H7 (cell line): ENCODE measurements around the gene RAF1. TPM values are rescaled to one million over a fixed set of nuclear protein-coding genes. Genes with fewer than 3 reads are reported as not detected.
"Not testable (repeated sequence)": the region's sequence is repeated elsewhere in the genome, so short reads cannot be mapped to it uniquely, and the experiment has no call there.

Experiments
- DNase-seq: peaks from one replicate; pipeline ENCODE4 v3.0.0; 2012
- H3K27me3 ChIP-seq: 2 replicates; pipeline ENCODE4 v1.6.0; 2011; ENCODE audit warnings: mild to moderate bottlenecking, low read length; ENCODE audit not compliant: control insufficient read depth, insufficient read depth
- H3K36me3 ChIP-seq: replicated peaks from 2 replicates; pipeline ENCODE4 v1.5.1; 2011; ENCODE audit warnings: low read length; ENCODE audit not compliant: control insufficient read depth, insufficient read depth
- H3K4me3 ChIP-seq: 2 replicates; pipeline ENCODE4 v1.5.1; 2011; ENCODE audit warnings: low read depth, mild to moderate bottlenecking, control low read depth, low read length, moderate library complexity; ENCODE audit not compliant: insufficient read depth
- total RNA-seq: library from RNA; depleted of rRNA; stranded (reverse); fragments of >200 nt; shearing (Covaris generic); gene quantifications from 2 replicates; pipeline ENCODE4 v1.2.3, GENCODE V29; 2014; rRNA removed

Gene RAF1
- total RNA-seq, 1 experiment from 2014 or later: 158 TPM

DNA sequence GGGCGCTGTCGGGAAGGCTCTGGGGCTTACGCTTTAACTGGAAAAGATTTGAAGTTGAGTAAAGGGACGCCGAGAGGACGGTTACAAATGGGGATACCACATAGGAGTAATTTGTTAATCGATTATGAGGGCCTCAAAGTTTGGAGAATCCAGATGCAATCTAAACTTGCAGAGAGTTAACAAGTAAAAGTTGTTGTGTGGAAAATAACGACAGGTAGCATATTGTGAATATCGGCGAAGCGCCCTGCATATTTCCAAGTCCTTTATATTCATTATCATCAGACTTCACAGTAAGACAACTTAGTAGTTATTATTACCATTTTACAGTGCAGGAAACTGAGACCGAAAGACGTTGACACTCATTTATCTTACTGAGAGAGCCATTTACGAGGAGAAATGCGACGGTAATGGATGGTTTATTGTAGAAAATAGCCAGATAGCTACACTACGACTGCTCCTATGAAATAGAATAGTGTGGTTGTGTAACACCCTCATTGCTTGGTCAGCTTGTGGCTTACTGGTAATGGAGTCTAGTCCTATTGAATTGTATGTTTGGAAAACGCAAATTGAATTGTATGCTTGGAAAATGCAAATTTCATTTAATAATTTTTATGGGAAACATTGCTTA is 106.3 kb downstream of the RAF1 start:
- H3K4me3 ChIP-seq: peak overlapping the region; percentile 93
- no peaks in the 10 kb centered on the region for H3K36me3 ChIP-seq
- DNase-seq: no peak
- H3K27me3 ChIP-seq: peaks cover 4% of the 10 kb centered on the region; the same call in 1 of the 2 replicates

DNA sequence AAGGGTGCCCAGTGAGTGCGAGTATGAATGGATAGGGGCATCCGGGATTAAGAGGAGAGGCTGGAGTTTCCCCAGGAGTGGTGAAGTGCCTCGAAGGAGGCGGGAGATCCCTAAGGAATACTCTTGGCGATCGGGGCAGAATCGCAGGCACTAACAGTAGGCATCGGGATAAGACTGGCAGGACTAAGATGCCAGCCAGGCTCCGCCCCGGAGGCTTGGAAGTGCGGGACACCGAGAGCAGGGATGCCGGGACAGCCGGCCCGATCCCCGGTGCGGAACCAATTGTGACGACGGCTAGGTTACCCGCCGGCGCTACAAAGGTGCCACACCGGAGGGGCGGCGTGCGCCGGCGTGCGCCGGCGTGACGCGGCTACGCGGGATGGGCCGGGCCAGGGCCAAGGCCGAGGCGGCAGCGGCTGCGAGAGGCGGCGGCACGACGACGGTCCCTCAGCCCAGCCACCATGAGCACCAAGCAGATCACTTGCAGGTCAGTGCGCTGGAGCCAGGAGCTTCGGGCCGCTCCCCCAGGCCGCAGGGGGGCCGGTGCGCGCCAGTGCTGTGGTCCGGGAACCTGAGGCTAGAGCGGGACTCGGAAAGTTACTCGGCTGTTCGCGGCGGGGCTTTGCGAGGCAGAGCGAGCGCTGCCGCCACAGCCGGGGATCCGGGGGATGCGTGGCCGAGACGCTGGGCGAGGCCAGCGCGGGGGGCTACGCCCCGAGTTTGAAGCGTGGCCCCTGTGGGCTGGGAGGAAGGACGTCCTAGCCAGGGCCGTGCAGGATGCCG is 107.0 kb downstream of the RAF1 start, which contains the start of gene MKRN2:
Gene MKRN2 (plus strand): TSS at position 398 of the 783 bp plus-strand sequence. CDS start 64 bp downstream, at position 462.
- Histone ChIP-seq H3K4me3 (peak within 1 kb of the TSS; percentile 93), H3K27me3 (peaks cover 4% of the 10 kb centered on the region; the same call in 1 of the 2 replicates), H3K36me3 (no peaks in the 10 kb centered on the region)
- peak; percentile 94 for DNase-seq

DNA sequence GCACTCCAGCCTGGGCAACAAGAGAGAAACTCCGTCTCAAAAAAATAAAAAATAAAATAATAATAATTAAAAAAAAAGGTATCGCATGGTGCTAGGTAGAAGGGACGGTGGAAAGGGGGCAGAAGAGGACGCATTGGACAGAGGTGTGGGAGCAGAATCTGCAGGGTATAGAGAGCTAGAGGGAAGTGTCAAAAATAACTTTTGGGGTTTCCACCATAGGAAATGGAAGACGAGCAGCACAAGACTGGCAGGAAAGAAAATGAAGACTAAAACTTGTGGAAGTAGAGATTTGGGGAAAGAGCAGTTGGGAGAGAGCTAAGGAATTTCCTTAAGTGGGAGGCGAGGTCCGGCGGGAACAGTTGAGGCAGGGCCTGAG is 107.6 kb downstream of the RAF1 start:
- DNase-seq: no peak
- peak overlapping the region; percentile 93 for H3K4me3 ChIP-seq
- H3K27me3 ChIP-seq: peaks cover 4% of the 10 kb centered on the region; the same call in 1 of the 2 replicates
- H3K36me3 ChIP-seq: no peaks in the 10 kb centered on the region

DNA sequence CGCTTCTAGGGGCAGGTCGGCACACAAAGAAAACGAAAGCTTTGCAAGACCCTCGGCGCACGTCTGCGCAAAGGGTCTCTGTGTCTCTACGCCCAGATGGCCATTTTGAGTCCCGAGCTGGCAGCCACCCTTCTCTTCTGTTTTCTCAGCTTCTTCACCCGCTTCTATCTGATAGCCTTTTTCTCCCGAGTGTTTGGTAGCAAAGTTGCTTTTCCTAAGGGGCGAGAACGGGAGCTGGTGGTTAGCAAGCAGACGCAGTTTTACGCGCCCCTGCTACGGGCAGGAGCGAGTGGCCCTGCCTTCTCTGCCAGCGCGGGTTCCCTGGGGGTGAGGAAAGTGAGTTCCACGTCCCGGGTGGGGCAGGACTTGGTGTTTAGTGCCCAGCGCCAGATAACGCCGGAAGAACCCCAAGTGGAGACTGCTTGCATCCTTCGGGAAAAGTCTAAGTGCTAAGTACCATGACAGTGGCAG is 110.0 kb downstream of the RAF1 start:
- Histone ChIP-seq H3K4me3 (peak overlapping the region; percentile 39), H3K36me3 (no peaks in the 10 kb centered on the region), H3K27me3 (peaks cover 4% of the 10 kb centered on the region; the same call in 1 of the 2 replicates)
- DNase-seq: peak; percentile 49

DNA sequence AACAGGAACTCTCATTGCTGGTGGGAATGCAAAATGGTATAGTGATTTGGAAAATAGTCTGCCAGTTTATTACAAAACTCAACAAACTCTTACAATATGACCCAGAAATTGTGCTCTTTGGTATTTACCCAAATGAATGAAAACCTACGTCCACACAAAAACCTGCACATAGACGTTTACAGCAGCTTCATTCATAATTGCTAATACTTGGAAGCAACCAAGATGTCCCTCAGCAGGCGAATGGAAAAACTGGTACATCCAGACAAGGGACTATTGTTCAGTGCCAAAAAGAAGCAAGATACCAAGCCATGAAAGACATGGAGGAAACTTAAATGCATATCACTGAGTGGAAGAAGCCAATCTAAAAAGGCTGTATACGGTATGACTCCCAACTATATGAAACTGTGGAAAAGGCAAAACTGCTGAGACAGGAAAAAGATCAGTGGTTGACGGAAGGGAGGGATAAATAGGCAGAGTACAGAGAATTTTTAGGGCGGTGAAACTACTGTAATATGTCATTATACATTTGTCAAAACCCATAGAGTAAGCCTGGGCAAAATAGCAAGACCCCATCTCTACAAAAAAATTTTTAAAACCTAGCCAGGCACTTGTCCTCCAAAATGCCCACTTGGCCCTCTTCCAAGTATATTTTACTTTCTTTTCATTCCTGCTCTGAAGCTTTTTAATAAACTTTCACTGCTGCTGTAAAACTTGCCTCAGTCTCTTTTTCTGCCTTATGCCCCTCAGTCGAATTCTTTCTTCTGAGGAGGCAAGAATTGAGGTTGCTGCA is 113.8 kb downstream of the RAF1 start:
- H3K36me3 ChIP-seq: no peaks in the 10 kb centered on the region
- no peak overlapping the region for H3K4me3 ChIP-seq
- no peak for DNase-seq
- H3K27me3 ChIP-seq: peaks cover 4% of the 10 kb centered on the region; the same call in 1 of the 2 replicates

DNA sequence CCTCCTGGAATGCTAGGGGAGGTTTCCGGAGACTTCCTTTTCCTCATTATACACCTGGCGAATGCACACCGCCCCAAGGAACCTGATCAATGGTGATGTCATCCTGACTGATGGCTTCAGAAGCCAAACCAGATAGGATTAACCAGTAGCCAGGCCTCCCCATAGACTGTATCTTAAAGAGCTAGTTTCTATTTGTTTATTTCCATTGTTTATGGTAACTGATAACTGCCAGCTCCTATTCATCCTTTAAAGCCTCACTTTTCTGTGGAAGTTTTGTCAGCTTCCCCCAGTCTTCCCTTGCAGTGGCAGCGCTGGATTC is 118.5 kb downstream of the RAF1 start, which contains the start of gene MKRN2OS:
Gene MKRN2OS (minus strand): TSS at position 27 of the 319 bp plus-strand sequence. CDS start 35 bp downstream, outside the sequence.
- Histone ChIP-seq H3K27me3 (no peaks in the 10 kb centered on the region), H3K4me3 (no peak within 1 kb of the TSS), H3K36me3 (no peaks in the 10 kb centered on the region)
- peak; percentile 60 for DNase-seq

DNA sequence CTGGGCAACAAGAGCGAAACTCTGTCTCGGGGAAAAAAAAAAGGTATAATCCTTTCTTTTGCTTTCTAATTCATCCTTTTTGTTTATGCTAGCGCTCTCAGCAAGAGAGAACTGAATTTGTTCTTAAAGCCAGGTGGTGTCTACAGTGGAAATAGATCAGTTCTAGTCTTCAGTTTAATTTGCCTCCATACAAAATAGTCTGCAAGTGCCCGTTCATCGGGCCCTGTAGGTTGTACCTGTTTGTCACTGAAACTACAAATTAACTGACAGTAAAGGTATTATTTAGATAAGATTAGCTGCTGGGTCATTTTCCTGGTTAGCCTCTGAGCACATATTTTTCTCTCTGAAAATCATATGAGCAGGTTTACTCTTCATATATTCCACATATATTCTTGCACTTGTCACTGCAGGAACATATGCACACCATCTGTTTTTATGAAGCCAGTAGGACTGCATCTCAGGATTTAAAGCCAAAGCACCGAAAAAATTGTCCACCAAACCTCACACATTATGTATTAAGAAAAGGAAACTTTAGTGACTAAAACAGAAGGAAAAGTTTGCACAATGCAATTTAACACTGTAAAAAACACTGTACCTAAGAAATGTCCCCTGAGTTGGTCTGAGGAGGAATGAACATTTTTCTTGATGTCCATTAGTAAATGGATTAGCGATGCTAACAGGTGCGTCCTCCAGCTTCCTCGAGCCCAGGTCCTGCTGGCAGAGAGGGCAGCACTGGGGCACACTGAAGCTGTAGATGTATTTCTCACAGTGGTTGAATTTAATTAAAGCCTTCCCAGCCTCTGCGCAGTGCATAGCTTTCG is 119.1 kb downstream of the RAF1 start:
- no peak for DNase-seq
- Histone ChIP-seq H3K36me3 (no peaks in the 10 kb centered on the region; the same call in 1 of the 2 replicates), H3K4me3 (no peak overlapping the region), H3K27me3 (no peaks in the 10 kb centered on the region)

DNA sequence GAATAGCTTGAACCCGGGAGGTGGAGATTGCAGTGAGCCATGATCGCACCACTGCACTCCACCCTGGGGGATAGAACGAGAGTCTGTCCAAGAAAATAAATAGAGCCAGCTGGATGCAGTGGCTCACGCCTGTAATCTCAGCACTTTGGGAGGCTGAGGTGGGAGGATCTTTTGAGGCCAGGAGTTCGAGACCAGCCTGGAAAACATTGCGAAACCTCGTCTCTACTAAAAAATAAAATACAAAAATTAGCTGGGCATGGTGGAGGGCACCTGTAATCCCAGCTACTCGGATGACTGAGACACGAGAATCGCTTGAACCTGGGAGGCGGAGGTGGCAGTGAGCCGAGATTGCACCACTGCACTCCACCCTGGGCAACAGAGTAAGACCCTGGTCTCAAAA is 120.4 kb downstream of the RAF1 start:
- not testable (repeated sequence) for H3K27me3 ChIP-seq, DNase-seq, H3K4me3 ChIP-seq, H3K36me3 ChIP-seq

DNA sequence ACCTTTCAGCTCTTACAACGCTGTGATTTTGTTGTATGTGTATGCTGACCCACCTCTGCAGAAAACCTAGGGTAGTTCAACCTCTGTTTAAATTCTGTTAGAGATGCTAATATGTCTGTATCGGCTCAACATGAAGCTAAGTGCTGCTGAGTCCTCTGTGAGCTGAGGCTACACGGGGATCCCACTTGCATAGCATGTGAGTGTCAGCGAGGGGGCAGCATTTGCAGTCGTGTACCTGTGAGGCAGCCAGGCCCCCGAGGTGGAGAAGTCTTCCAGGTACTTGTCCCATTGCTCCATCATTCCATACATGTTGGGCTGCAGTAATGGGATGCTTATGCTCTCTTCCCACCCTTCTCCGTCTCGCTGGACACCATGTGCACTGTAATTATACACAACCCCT is 122.3 kb downstream of the RAF1 start:
- Histone ChIP-seq H3K4me3 (no peak overlapping the region), H3K27me3 (no peaks in the 10 kb centered on the region), H3K36me3 (no peaks in the 10 kb centered on the region; the same call in 1 of the 2 replicates)
- DNase-seq: peak; percentile 59

DNA sequence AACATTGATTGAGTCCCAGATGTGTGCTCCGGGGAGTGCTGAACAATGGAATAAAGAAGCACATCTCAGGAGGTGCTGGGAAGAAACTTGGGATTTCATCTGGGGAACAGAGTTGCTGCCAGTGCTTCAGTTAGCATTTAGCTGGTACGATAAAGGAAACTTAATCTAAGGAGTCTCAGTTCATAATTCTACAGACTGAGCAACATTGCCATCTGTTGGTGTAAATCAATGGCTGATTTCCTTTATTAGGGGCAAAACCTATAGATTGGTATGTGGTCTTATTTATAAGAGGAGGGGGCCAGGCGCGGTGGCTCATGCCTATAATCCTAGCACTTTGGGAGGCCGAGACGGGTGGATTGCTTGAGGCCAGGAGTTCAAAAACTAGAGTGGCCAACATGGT is 127.5 kb downstream of the RAF1 start:
- peaks cover 5% of the 10 kb centered on the region for H3K36me3 ChIP-seq
- H3K4me3 ChIP-seq: no peak overlapping the region
- H3K27me3 ChIP-seq: no peaks in the 10 kb centered on the region
- DNase-seq: no peak

Other genes starting within 250 kb of the RAF1 start
- gene TSEN2, start 179.6 kb downstream of the RAF1 start, total RNA-seq: 17.1 and 19.3 TPM in 2 replicates
- gene MKRN2OS, start 118.6 kb downstream of the RAF1 start, total RNA-seq: not detected in 2 replicates
- gene MKRN2, start 107.0 kb downstream of the RAF1 start, total RNA-seq: 29.0 TPM in 2 replicates
- 1.8 TPM in 1 of 2 replicates, not detected in the other for gene TMEM40, start 95.1 kb upstream of the RAF1 start, total RNA-seq
- 16.7 and 17.4 TPM in 2 replicates for gene CAND2, start 132.6 kb upstream of the RAF1 start, total RNA-seq
- 2,054 and 2,130 TPM in 2 replicates for gene RPL32, start 177.4 kb upstream of the RAF1 start, total RNA-seq